Measurements from ENCODE around the gene PKNOX2. TPM values are rescaled to one million over a fixed set of nuclear protein-coding genes. Genes with fewer than 3 reads are reported as not detected.

The PKNOX2 gene
- total and polyA plus RNA-seq, 2 of the 8 experiments (the other 6 are each of a cell fraction or from before 2014, with no cell fraction given) = 2.0 TPM

GRCh38 chr11:125235071-125235471 is 70.5 kb downstream of the PKNOX2 start (continued):
- TF ChIP-seq CHD7 (IDR thresholded peaks at IDR 0.05; ENCODE audit: insufficient replicate concordance, low read length) (no peak), BACH1 (IDR thresholded peaks at IDR 0.05; ENCODE audit: low read length) (no peak), TCF12 (IDR thresholded peaks at IDR 0.05; ENCODE audit: low read depth, low read length) (no peak), TEAD4 (IDR thresholded peaks at IDR 0.05; ENCODE audit: low read depth, low read length) (no peak), ZNF274 (IDR thresholded peaks at IDR 0.05; ENCODE audit: borderline replicate concordance, extremely low read depth, low read length) (no peak), SP4 (IDR thresholded peaks at IDR 0.05; ENCODE audit: low read length) (no peak), TAF7 (optimal IDR thresholded peaks at IDR 0.05; ENCODE audit: borderline replicate concordance, low read depth, low read length) (no peak), NANOG (IDR thresholded peaks at IDR 0.05; ENCODE audit: insufficient read depth, low read depth, low read length, poor library complexity, severe bottlenecking) (no peak)

Measured in H1 (cell line).